CD4-positive, alpha-beta T cell (primary cell): ENCODE data around the gene ARMC3. TPM values are rescaled to one million over a fixed set of nuclear protein-coding genes. Genes with fewer than 3 reads are reported as not detected.
A peak's percentile ranks its signal among the peaks of the same experiment; 100 is the strongest.

Experiments
- ATAC-seq: fragments of 200-7000 bp; cut with Tn5 transposase; one replicate; pipeline ENCODE4 v1.10.0; 2022; ENCODE audit warnings: mild to moderate bottlenecking; ENCODE audit not compliant: poor library complexity
- CTCF ChIA-PET: fragments of 350-600 bp; sonication (Branson Sonifier 250); formaldehyde crosslinking; loops from one replicate; lab custom pipeline; 2021; ENCODE audit warnings: antibody characterized with exemption, inconsistent platforms; lab: Charles Lee
- POLR2A ChIA-PET: fragments of 350-600 bp; sonication (Branson Sonifier 250); formaldehyde crosslinking; loops from one replicate; lab custom pipeline; 2021; ENCODE audit warnings: antibody characterized with exemption, inconsistent platforms; lab: Charles Lee
- DNase-seq, 14 experiments: peaks; one replicate each; pipeline ENCODE4 v3.0.0-alpha.2; 2013 to 2020; ENCODE audit warnings: mixed read lengths in 2 of 14
- H3K27ac ChIP-seq, 2 donors: one replicate each; pipeline versions ENCODE4 v1.5.1 to v1.7.0; 2013; ENCODE audit warnings: low read length in 2 of 2, low read depth in 1 of 2, mild to moderate bottlenecking in 1 of 2
- H3K27me3 ChIP-seq, 2 experiments: 1 replicate in 1 of 2; 2 replicates in 1 of 2; pipeline versions ENCODE4 v1.6.1 to v1.7.0; 2013; ENCODE audit warnings: low read length in 2 of 2, control low read depth in 1 of 2, mild to moderate bottlenecking in 1 of 2, moderate library complexity in 1 of 2; ENCODE audit not compliant: insufficient read depth in 2 of 2, control insufficient read depth in 1 of 2
- H3K36me3 ChIP-seq: one replicate; pipeline ENCODE4 v1.6.1; 2013; ENCODE audit warnings: low read length, control low read depth; ENCODE audit not compliant: insufficient read depth
- H3K4me1 ChIP-seq: one replicate; pipeline ENCODE4 v1.6.1; 2013; ENCODE audit warnings: low read length, control low read depth; ENCODE audit not compliant: insufficient read depth
- H3K4me3 ChIP-seq: one replicate; pipeline ENCODE4 v1.5.1; 2013; ENCODE audit warnings: mild to moderate bottlenecking, low read length, moderate library complexity
- H3K9me3 ChIP-seq, 2 experiments: 1 replicate in 1 of 2; 2 replicates in 1 of 2; pipeline versions ENCODE4 v1.6.1 to v1.7.0; 2013; ENCODE audit warnings: low read length in 2 of 2, mild to moderate bottlenecking in 2 of 2, control low read depth in 1 of 2, moderate library complexity in 1 of 2; ENCODE audit not compliant: control insufficient read depth in 1 of 2, insufficient read depth in 1 of 2
- H3K27ac Mint-ChIP-seq: one replicate; pipeline ENCODE4 v1.8.0; 2020; ENCODE audit warnings: mixed read lengths
- H3K27me3 Mint-ChIP-seq: one replicate; pipeline ENCODE4 v1.8.0; 2021; ENCODE audit warnings: mixed read lengths
- H3K36me3 Mint-ChIP-seq: one replicate; pipeline ENCODE4 v1.8.0; 2021; ENCODE audit warnings: low read depth, mixed read lengths
- H3K4me1 Mint-ChIP-seq: one replicate; pipeline ENCODE4 v1.8.0; 2021; ENCODE audit warnings: low read depth, mixed read lengths
- H3K4me3 Mint-ChIP-seq: one replicate; pipeline ENCODE4 v1.8.0; 2020; ENCODE audit warnings: mild to moderate bottlenecking, mixed read lengths
- H3K9me3 Mint-ChIP-seq: one replicate; pipeline ENCODE4 v1.8.0; 2020; ENCODE audit warnings: mixed read lengths
- CTCF ChIP-seq: fragments of 200-600 bp; IDR thresholded peaks from one replicate; pipeline ENCODE4 v1.8.0; 2022; ENCODE audit warnings: antibody characterized with exemption, mild to moderate bottlenecking
- intact Hi-C, 2 experiments: fragments of 100-400 bp; cut with DNase I in 1 of 2; cut with micrococcal nuclease in 1 of 2; formaldehyde crosslinking; loops; one replicate each; pipeline versions ENCODE4 v1.15.1 to v1.9.0; 2023 to 2025; cut with DNase I, micrococcal nuclease
- total RNA-seq, 174 experiments: library from RNA in 2 of 174; stranded (reverse) in 2 of 174; gene quantifications; one replicate each; pipeline ENCODE4 v1.2.3 and lab custom pipeline; 2021 to 2026

The ARMC3 gene
- total RNA-seq, 2 experiments from 2014 or later = not detected

- Histone ChIP-seq H3K9me3 (no peaks in the 10 kb centered on the region), H3K36me3 (no peaks in the 10 kb centered on the region), H3K27ac (no peak overlapping the region), H3K4me1 (no peaks in the 10 kb centered on the region), H3K27me3 (peaks cover 5 to 6% of the 10 kb centered on the region in 2 experiments), H3K4me3 (no peak overlapping the region)
- peak in 1 of 14 experiments; percentile 4 for DNase-seq
- peaks cover 48% of the 10 kb centered on the region for H3K27me3 Mint-ChIP-seq
- ATAC-seq = no peak
- H3K4me1 Mint-ChIP-seq = no peaks in the 10 kb centered on the region
- no peak overlapping the region for H3K27ac Mint-ChIP-seq
- H3K36me3 Mint-ChIP-seq = no peaks in the 10 kb centered on the region
- intact Hi-C loops = no loop called here
- CTCF ChIA-PET = no interaction called here
- no peaks in the 10 kb centered on the region for H3K9me3 Mint-ChIP-seq
- no peak overlapping the region for H3K4me3 Mint-ChIP-seq
- no peak for TF ChIP-seq CTCF
- POLR2A ChIA-PET = no interaction called here
These were observed 72.1 kb downstream of the ARMC3 start for GRCh38 chr10:22999942-23000341.

- H3K4me1 Mint-ChIP-seq = no peaks in the 10 kb centered on the region
- POLR2A ChIA-PET = no interaction called here
- no peaks in the 10 kb centered on the region for H3K9me3 Mint-ChIP-seq
- no peak overlapping the region for H3K4me3 ChIP-seq
- TF ChIP-seq CTCF = no peak
- intact Hi-C loops = no loop called here
- no peaks in the 10 kb centered on the region for H3K9me3 ChIP-seq
- no peaks in the 10 kb centered on the region for H3K36me3 Mint-ChIP-seq
- CTCF ChIA-PET = no interaction called here
- peaks cover 49% of the 10 kb centered on the region for H3K27me3 Mint-ChIP-seq
- no peak for ATAC-seq
- H3K36me3 ChIP-seq = no peaks in the 10 kb centered on the region
- no peak overlapping the region for H3K4me3 Mint-ChIP-seq
- peaks cover 5 to 6% of the 10 kb centered on the region in 2 experiments for H3K27me3 ChIP-seq
- no peak for DNase-seq
- no peak overlapping the region for H3K27ac ChIP-seq
- H3K27ac Mint-ChIP-seq = no peak overlapping the region
- H3K4me1 ChIP-seq = no peaks in the 10 kb centered on the region
These were observed 74.2 kb downstream of the ARMC3 start for GRCh38 chr10:23001901-23002516.

- no peaks in the 10 kb centered on the region for H3K9me3 ChIP-seq
- intact Hi-C loops = no loop called here
- no peaks in the 10 kb centered on the region for H3K4me1 ChIP-seq
- ChIA-PET POLR2A (no interaction called here), CTCF (no interaction called here)
- no peaks in the 10 kb centered on the region for H3K4me1 Mint-ChIP-seq
- H3K36me3 Mint-ChIP-seq = no peaks in the 10 kb centered on the region
- no peak for ATAC-seq
- no peak for TF ChIP-seq CTCF
- H3K27ac ChIP-seq = no peak overlapping the region
- H3K9me3 Mint-ChIP-seq = no peaks in the 10 kb centered on the region
- H3K36me3 ChIP-seq = no peaks in the 10 kb centered on the region
- peaks cover 6 to 7% of the 10 kb centered on the region in 2 experiments for H3K27me3 ChIP-seq
- H3K27ac Mint-ChIP-seq = no peak overlapping the region
- H3K27me3 Mint-ChIP-seq = peaks cover 44% of the 10 kb centered on the region
- H3K4me3 Mint-ChIP-seq = no peak overlapping the region
- no peak for DNase-seq
- no peak overlapping the region for H3K4me3 ChIP-seq
These were observed 77.3 kb downstream of the ARMC3 start for GRCh38 chr10:23005150-23005549.
